Hepatocyte (in vitro differentiated cells): ENCODE measurements around the gene CDC37L1.

Source experiments
- CTCF ChIP-seq: fragments of 200-600 bp; sonication (generic); IDR thresholded peaks from 2 replicates; pipeline ENCODE4 v1.5.1; 2016; ENCODE audit warnings: antibody characterized with exemption, mild to moderate bottlenecking; ENCODE audit not compliant: poor library complexity
- EZH2 ChIP-seq: fragments of 200-600 bp; sonication (generic); IDR thresholded peaks from 2 replicates; pipeline ENCODE4 v1.6.1; 2016; ENCODE audit warnings: antibody characterized with exemption, mild to moderate bottlenecking, borderline replicate concordance
- EZH2phosphoT487 ChIP-seq: fragments of 200-600 bp; sonication (generic); IDR thresholded peaks from one replicate; pipeline ENCODE4 v1.6.1; 2018; ENCODE audit warnings: antibody characterized with exemption, mild to moderate bottlenecking, low read depth, moderate library complexity; ENCODE audit not compliant: unreplicated experiment, severe bottlenecking

- no peak for TF ChIP-seq CTCF
- TF ChIP-seq EZH2: no peak
- TF ChIP-seq EZH2phosphoT487: no peak
Measured at GRCh38 chr9:4661611-4662010, 17.8 kb upstream of the CDC37L1 start.
